ENCODE measurements around the gene CCDC181. TPM values are rescaled to one million over a fixed set of nuclear protein-coding genes. Genes with fewer than 3 reads are reported as not detected.

Gene CCDC181
- total RNA-seq, 1 experiment from 2014 or later = 2.9 TPM

- no peak overlapping the region for H2AFZ ChIP-seq (ENCODE audit: low read length)
- no peak overlapping the region for H3K4me2 ChIP-seq (ENCODE audit: insufficient read depth, insufficient read length, low read length)
- H3K9me3 ChIP-seq (ENCODE audit: control insufficient read depth, low read depth, low read length) = no peaks in the 10 kb centered on the region
- H2BK120ac ChIP-seq (ENCODE audit: low read depth, low read length, poor library complexity, severe bottlenecking) = no peak overlapping the region
- H3K27ac ChIP-seq (ENCODE audit: insufficient read length, low read depth, low read length) = no peak overlapping the region
- WGBS (ENCODE audit: extremely low coverage, insufficient read length, low lambda C conversion rate) = no CpG with 5 or more reads among the region's 2 CpGs
- no peak overlapping the region for H3K56ac ChIP-seq (ENCODE audit: insufficient read length, low read depth, low read length)
- no peak for TF ChIP-seq CTCF (conservative IDR thresholded peaks at IDR 0.05)
- no peak overlapping the region for H4K5ac ChIP-seq (ENCODE audit: insufficient read length, low read depth, low read length)
- no peak overlapping the region for H4K8ac ChIP-seq (replicated peaks; ENCODE audit: insufficient read length, low read depth, low read length)
- H3T11ph ChIP-seq (ENCODE audit: low read length) = no peak overlapping the region
- no peak overlapping the region for H3K18ac ChIP-seq (ENCODE audit: insufficient read length, low read depth, low read length)
- no peaks in the 10 kb centered on the region for H3K4me1 ChIP-seq (ENCODE audit: insufficient read depth, low read length)
- Mint-ChIP-seq H3K4me1 (peaks cover 2 to 3% of the 10 kb centered on the region in 2 experiments; a peak in 1 of 4 replicates), H3K36me3 (ENCODE audit: insufficient read depth in 1 of 3, low read depth in 3 of 3) (peaks cover 0 to 5% (median 0%) of the 10 kb centered on the region in 3 experiments; a peak in 4 of 7 replicates), H3K27ac (no peak overlapping the region), H3K4me3 (no peak overlapping the region), H3K9me3 (peaks cover 0 to 4% of the 10 kb centered on the region in 2 experiments; a peak in 2 of 5 replicates), H3K27me3 (ENCODE audit: low read depth) (no peaks in the 10 kb centered on the region)
- H3K23me2 ChIP-seq (ENCODE audit: insufficient read length, low read depth, low read length, poor library complexity, severe bottlenecking) = no peaks in the 10 kb centered on the region
- DNase-seq = no peak
- H2BK5ac ChIP-seq (ENCODE audit: insufficient read length, low read length) = no peak overlapping the region
- no peaks in the 10 kb centered on the region for H3K79me1 ChIP-seq (ENCODE audit: insufficient read depth, low read depth, low read length, poor library complexity, severe bottlenecking)
- no peak overlapping the region for H2BK15ac ChIP-seq (ENCODE audit: low read depth, low read length)
- no peak overlapping the region for H2BK12ac ChIP-seq (ENCODE audit: insufficient read length, low read depth, low read length)
- no peaks in the 10 kb centered on the region for H4K20me1 ChIP-seq (ENCODE audit: control insufficient read depth, insufficient read depth, insufficient read length)
- no peak overlapping the region for H3K9ac ChIP-seq (ENCODE audit: extremely low read depth, insufficient read length, low read length)
- H4K91ac ChIP-seq (ENCODE audit: insufficient read length, low read depth, low read length) = no peak overlapping the region
- no peak overlapping the region for H3K4ac ChIP-seq (ENCODE audit: low read depth, low read length)
- H3K27me3 ChIP-seq (ENCODE audit: insufficient read depth, low read length) = no peaks in the 10 kb centered on the region
- no peak overlapping the region for H2BK20ac ChIP-seq (ENCODE audit: low read depth, low read length, poor library complexity, severe bottlenecking)
- H3K23ac ChIP-seq (ENCODE audit: insufficient read length, low read depth, low read length) = no peak overlapping the region
- H3K14ac ChIP-seq (ENCODE audit: insufficient read depth, low read length) = no peak overlapping the region
- H2AK5ac ChIP-seq (ENCODE audit: insufficient read length, low read length) = no peak overlapping the region
- H3K79me2 ChIP-seq (ENCODE audit: insufficient read depth, low read length) = peaks cover 2% of the 10 kb centered on the region; the same call in 1 of the 2 replicates
Observed at GRCh38 chr1:169364948-169365347, 62.3 kb downstream of the CCDC181 start.

All from H9 (cell line).